OCI-LY3 (cell line): ENCODE results near the gene MRPL55.

Experiments used
- H2AFZ ChIP-seq: fragments of 200-600, 300-600 bp; shearing (Covaris generic); 2 replicates; pipeline ENCODE4 v1.6.0; 2014; ENCODE audit warnings: antibody characterized with exemption, low read depth, low read length
- H3K27ac ChIP-seq: fragments of 200-600, 300-600 bp; sonication (generic); 2 replicates; pipeline ENCODE4 v1.5.1; 2014; ENCODE audit warnings: mild to moderate bottlenecking, low read length, moderate library complexity, mixed read lengths
- H3K27me3 ChIP-seq: fragments of 200-600, 300-600 bp; sonication (generic); 2 replicates; pipeline ENCODE4 v1.6.1; 2014; ENCODE audit warnings: low read depth, low read length, mixed read lengths
- H3K36me3 ChIP-seq: fragments of 200-600, 300-600 bp; sonication (generic); replicated peaks from 2 replicates; pipeline ENCODE3; 2014; ENCODE audit warnings: low read depth, low read length, mixed read lengths
- H3K4me1 ChIP-seq: fragments of 300-600, 200-600 bp; sonication (generic); 2 replicates; pipeline ENCODE4 v1.6.1; 2014; ENCODE audit warnings: low read length, mixed read lengths
- H3K4me2 ChIP-seq: fragments of 200-600, 300-600 bp; sonication (generic); 2 replicates; pipeline ENCODE4 v1.6.1; 2014; ENCODE audit warnings: low read length, mixed read lengths
- H3K4me3 ChIP-seq: fragments of 300-600, 200-600 bp; sonication (generic); 2 replicates; pipeline ENCODE4 v1.5.1; 2014; ENCODE audit warnings: antibody characterized with exemption, mild to moderate bottlenecking, low read length, moderate library complexity
- H3K79me2 ChIP-seq: fragments of 300-600, 200-600 bp; shearing (Covaris generic); 2 replicates; pipeline ENCODE4 v1.6.1; 2014; ENCODE audit warnings: mild to moderate bottlenecking, low read length, mixed read lengths
- H3K9ac ChIP-seq: fragments of 300-600, 200-600 bp; shearing (Covaris generic); 2 replicates; pipeline ENCODE4 v1.6.0; 2014; ENCODE audit warnings: mild to moderate bottlenecking, low read length, moderate library complexity
- H3K9me3 ChIP-seq: fragments of 200-600, 300-600 bp; shearing (Covaris generic); 2 replicates; pipeline ENCODE4 v1.6.1; 2014; ENCODE audit warnings: low read length, mixed read lengths; ENCODE audit not compliant: insufficient read depth
- H4K20me1 ChIP-seq: fragments of 200-600, 300-600 bp; sonication (generic); 2 replicates; pipeline ENCODE4 v1.6.1; 2016; ENCODE audit warnings: low read length, mixed read lengths; ENCODE audit not compliant: insufficient read depth
- EZH2phosphoT487 ChIP-seq: fragments of 200-600 bp; shearing (Covaris generic); IDR thresholded peaks from 2 replicates; pipeline ENCODE4 v1.6.1; 2018; ENCODE audit warnings: antibody characterized with exemption, mixed run types, low read depth
- TF ChIP-seq, protein P1 (sequence below): fragments of 200-600, 300-600 bp; sonication (generic); IDR thresholded peaks from 2 replicates; pipeline ENCODE4 v1.5.1; 2014; ENCODE audit warnings: antibody characterized with exemption, low read length, low read depth

The MRPL55 gene

DNA sequence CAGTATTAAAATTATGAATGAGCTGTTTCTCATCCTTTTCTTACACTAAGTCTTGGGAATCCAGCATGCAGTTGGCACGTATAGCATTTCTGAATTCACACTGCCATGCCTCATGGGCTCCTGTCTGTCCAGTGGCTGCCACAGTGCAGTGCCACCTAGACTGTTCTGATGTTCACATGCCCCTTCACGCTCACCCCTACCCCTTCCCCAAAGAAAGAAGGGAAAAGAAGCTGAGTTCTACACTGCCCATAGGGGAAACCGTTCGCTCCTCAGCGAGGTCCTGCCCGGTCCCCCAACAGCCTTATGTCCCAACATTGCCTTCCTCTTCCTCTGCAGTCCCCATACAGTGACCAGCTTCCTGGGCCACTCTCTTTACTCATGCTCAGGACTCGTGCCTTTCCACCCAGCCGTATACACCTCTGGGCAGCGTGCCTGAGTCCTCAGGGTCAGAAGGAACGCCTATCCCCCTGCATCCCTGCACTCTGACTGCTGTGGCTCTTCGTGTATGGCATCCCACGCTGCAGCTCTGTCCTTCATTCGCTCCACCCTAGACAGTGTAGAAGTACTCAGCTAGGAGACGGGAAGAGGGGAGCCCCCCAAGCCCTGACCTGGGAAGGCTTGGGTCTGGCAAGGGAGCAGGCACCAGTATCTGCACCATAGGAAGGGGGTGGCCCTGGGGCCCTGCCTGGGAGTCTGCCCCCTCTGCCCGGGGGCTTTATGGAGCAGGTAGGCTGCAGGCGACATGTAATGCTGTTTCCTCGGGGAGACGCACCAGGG, 50.7 kb downstream of the MRPL55 start:
- peaks cover 22% of the 10 kb centered on the region for H3K27me3 ChIP-seq
- no peak overlapping the region for H2AFZ ChIP-seq

More for the DNA sequence above, 50.7 kb downstream of the MRPL55 start:
- H3K9me3 ChIP-seq = no peaks in the 10 kb centered on the region
- H3K79me2 ChIP-seq = no peaks in the 10 kb centered on the region
- no peak overlapping the region for H3K27ac ChIP-seq
- no peaks in the 10 kb centered on the region for H4K20me1 ChIP-seq
- H3K4me1 ChIP-seq = no peaks in the 10 kb centered on the region
- TF ChIP-seq EZH2phosphoT487 = no peak
- TF ChIP-seq, protein P1, sequence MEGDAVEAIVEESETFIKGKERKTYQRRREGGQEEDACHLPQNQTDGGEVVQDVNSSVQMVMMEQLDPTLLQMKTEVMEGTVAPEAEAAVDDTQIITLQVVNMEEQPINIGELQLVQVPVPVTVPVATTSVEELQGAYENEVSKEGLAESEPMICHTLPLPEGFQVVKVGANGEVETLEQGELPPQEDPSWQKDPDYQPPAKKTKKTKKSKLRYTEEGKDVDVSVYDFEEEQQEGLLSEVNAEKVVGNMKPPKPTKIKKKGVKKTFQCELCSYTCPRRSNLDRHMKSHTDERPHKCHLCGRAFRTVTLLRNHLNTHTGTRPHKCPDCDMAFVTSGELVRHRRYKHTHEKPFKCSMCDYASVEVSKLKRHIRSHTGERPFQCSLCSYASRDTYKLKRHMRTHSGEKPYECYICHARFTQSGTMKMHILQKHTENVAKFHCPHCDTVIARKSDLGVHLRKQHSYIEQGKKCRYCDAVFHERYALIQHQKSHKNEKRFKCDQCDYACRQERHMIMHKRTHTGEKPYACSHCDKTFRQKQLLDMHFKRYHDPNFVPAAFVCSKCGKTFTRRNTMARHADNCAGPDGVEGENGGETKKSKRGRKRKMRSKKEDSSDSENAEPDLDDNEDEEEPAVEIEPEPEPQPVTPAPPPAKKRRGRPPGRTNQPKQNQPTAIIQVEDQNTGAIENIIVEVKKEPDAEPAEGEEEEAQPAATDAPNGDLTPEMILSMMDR = no peak
- no peak overlapping the region for H3K4me2 ChIP-seq
- no peak overlapping the region for H3K9ac ChIP-seq
- no peaks in the 10 kb centered on the region for H3K36me3 ChIP-seq
- no peak overlapping the region for H3K4me3 ChIP-seq
